A549 (cell line): ENCODE data around the gene MIPOL1.

ENCODE experiments used
- CTCF ChIP-seq: fragments of >200 bp; sonication (Bioruptor Twin); formaldehyde crosslinking; IDR thresholded peaks from 3 replicates; pipeline ENCODE4 v1.5.1; 2016
- USF2 ChIP-seq: fragments of 450-650 bp; IDR thresholded peaks from 2 replicates; pipeline ENCODE4 v1.6.1; 2014; ENCODE audit warnings: antibody characterized with exemption

GRCh38 chr14:37340353-37340752 lies 142.6 kb downstream of the MIPOL1 start:
- TF ChIP-seq CTCF (no peak), USF2 (no peak)
